GM23338 (cell line): ENCODE results near the gene TENT5C. TPM values are rescaled to one million over a fixed set of nuclear protein-coding genes. Genes with fewer than 3 reads are reported as not detected.

Experiments
- ATAC-seq: fragments of 200-7000 bp; cut with Tn5 transposase; 3 replicates; pipeline ENCODE4 v1.9.1; 2020
- DNase-seq: peaks from one replicate; pipeline ENCODE4 v3.0.0-alpha.2; 2015; ENCODE audit warnings: low spot score
- H2AFZ ChIP-seq: fragments of 200-600 bp; sonication (generic); 2 replicates; pipeline ENCODE4 v1.8.0; 2016; ENCODE audit warnings: antibody characterized with exemption, mild to moderate bottlenecking, moderate library complexity
- H3F3A ChIP-seq: fragments of 200-600 bp; sonication (generic); replicated peaks from 2 replicates; pipeline ENCODE4 v1.8.0; 2017; ENCODE audit warnings: antibody characterized with exemption, mixed run types, low read depth
- H3K27ac ChIP-seq: fragments of 200-600 bp; sonication (generic); 2 replicates; pipeline ENCODE4 v1.6.1; 2016; ENCODE audit warnings: low read depth
- H3K27me3 ChIP-seq: fragments of 200-600 bp; sonication (generic); 2 replicates; pipeline ENCODE4 v1.8.0; 2016; ENCODE audit warnings: mild to moderate bottlenecking, mixed run types, moderate library complexity; ENCODE audit not compliant: insufficient read depth
- H3K36me3 ChIP-seq: fragments of 200-600 bp; sonication (generic); 2 replicates; pipeline ENCODE4 v1.8.0; 2016; ENCODE audit warnings: mild to moderate bottlenecking; ENCODE audit not compliant: insufficient read depth
- H3K4me1 ChIP-seq: fragments of 200-600 bp; sonication (generic); 2 replicates; pipeline ENCODE4 v1.8.0; 2016; ENCODE audit warnings: mild to moderate bottlenecking, moderate library complexity; ENCODE audit not compliant: insufficient read depth
- H3K4me2 ChIP-seq: fragments of 200-600 bp; sonication (generic); 2 replicates; pipeline ENCODE4 v1.7.1; 2017; ENCODE audit warnings: mixed run types
- H3K4me3 ChIP-seq: fragments of 200-600 bp; sonication (generic); 2 replicates; pipeline ENCODE4 v1.6.1; 2016; ENCODE audit warnings: mixed run types
- H3K79me2 ChIP-seq: fragments of 200-600 bp; sonication (generic); replicated peaks from 2 replicates; pipeline ENCODE4 v1.8.0; 2017; ENCODE audit warnings: mild to moderate bottlenecking; ENCODE audit not compliant: insufficient read depth
- H3K9me2 ChIP-seq: fragments of 200-600 bp; sonication (generic); 2 replicates; pipeline ENCODE4 v1.8.0; 2017; ENCODE audit not compliant: insufficient read depth
- H4K20me1 ChIP-seq: fragments of 200-600 bp; sonication (generic); replicated peaks from 2 replicates; pipeline ENCODE4 v1.8.0; 2017; ENCODE audit warnings: mild to moderate bottlenecking; ENCODE audit not compliant: insufficient read depth
- H3K27ac Mint-ChIP-seq: 2 replicates; pipeline ENCODE4 v1.8.0; 2020; ENCODE audit warnings: inconsistent platforms, mild to moderate bottlenecking, moderate library complexity, mixed read lengths
- H3K27me3 Mint-ChIP-seq: 3 replicates; pipeline ENCODE4 v1.8.0; 2022; ENCODE audit warnings: low read depth, mild to moderate bottlenecking, moderate library complexity, mixed read lengths, inconsistent platforms; ENCODE audit not compliant: insufficient read depth, poor library complexity
- H3K36me3 Mint-ChIP-seq: 3 replicates; pipeline ENCODE4 v1.8.0; 2021; ENCODE audit warnings: low read depth, mild to moderate bottlenecking, inconsistent platforms, moderate library complexity, mixed read lengths
- H3K4me1 Mint-ChIP-seq: 3 replicates; pipeline ENCODE4 v1.8.0; 2020; ENCODE audit warnings: mild to moderate bottlenecking, inconsistent platforms, mixed read lengths
- H3K4me3 Mint-ChIP-seq: 3 replicates; pipeline ENCODE4 v1.8.0; 2021; ENCODE audit warnings: moderate library complexity, mild to moderate bottlenecking, inconsistent platforms, mixed read lengths
- H3K9me3 Mint-ChIP-seq: 3 replicates; pipeline ENCODE4 v1.8.0; 2020; ENCODE audit warnings: moderate library complexity, mild to moderate bottlenecking, inconsistent platforms, mixed read lengths
- CREB1 ChIP-seq: fragments of 250-450 bp; sonication (Bioruptor Pico); IDR thresholded peaks from 2 replicates; pipeline ENCODE4 v1.5.0; 2020; ENCODE audit warnings: low read depth, mild to moderate bottlenecking, moderate library complexity
- EZH2 ChIP-seq: fragments of 200-600 bp; sonication (generic); IDR thresholded peaks from one replicate; pipeline ENCODE4 v1.8.0; 2017; ENCODE audit warnings: antibody characterized with exemption, mild to moderate bottlenecking, low read depth; ENCODE audit not compliant: unreplicated experiment
- EZH2phosphoT487 ChIP-seq: fragments of 200-600 bp; sonication (generic); IDR thresholded peaks from one replicate; pipeline ENCODE4 v1.8.1; 2018; ENCODE audit warnings: antibody characterized with exemption; ENCODE audit not compliant: unreplicated experiment
- JUNB ChIP-seq: IDR thresholded peaks from one replicate; pipeline ENCODE4 v1.6.1; 2016; ENCODE audit warnings: antibody characterized with exemption; ENCODE audit not compliant: unreplicated experiment
- NANOG ChIP-seq: IDR thresholded peaks from 2 replicates; pipeline ENCODE4 v1.6.1; 2016; ENCODE audit warnings: antibody characterized with exemption, borderline replicate concordance
- POLR2AphosphoS5 ChIP-seq: IDR thresholded peaks from 2 replicates; pipeline ENCODE4 v1.6.1; 2016; ENCODE audit warnings: antibody characterized with exemption, low read depth
- STAT1 ChIP-seq: IDR thresholded peaks from one replicate; pipeline ENCODE4 v1.6.1; 2016; ENCODE audit warnings: antibody characterized with exemption; ENCODE audit not compliant: unreplicated experiment
- ZNF114 ChIP-seq: fragments of 250-450 bp; sonication (Bioruptor Pico); IDR thresholded peaks from 2 replicates; pipeline ENCODE4 v1.5.0; 2020; ENCODE audit warnings: mild to moderate bottlenecking, moderate library complexity
- ZNF331 ChIP-seq: fragments of 250-450 bp; sonication (Bioruptor Pico); IDR thresholded peaks from 2 replicates; pipeline ENCODE4 v1.5.0; 2020; ENCODE audit warnings: low read depth, mild to moderate bottlenecking, moderate library complexity
- polyA plus RNA-seq: library from polyadenylated mRNA; unstranded; fragments of >200 nt; fragmentation: Nextera tagmentation; extraction: Ambion mirVana; gene quantifications from 2 replicates; pipeline ENCODE4 v1.2.1, GENCODE V29; 2016
- total RNA-seq: library from RNA; depleted of rRNA; stranded (reverse); fragments of >200 nt; shearing (Covaris generic); gene quantifications from 2 replicates; pipeline ENCODE4 v1.2.3, GENCODE V29; 2014
- TF ChIP-seq, protein P1 (sequence below): IDR thresholded peaks from one replicate; pipeline ENCODE4 v1.6.1; 2018; ENCODE audit warnings: antibody characterized with exemption; ENCODE audit not compliant: unreplicated experiment
- TF ChIP-seq, protein P2 (sequence below), 2 experiments: fragments of 200-600 bp in 1 of 2; sonication (generic) in 1 of 2; conservative IDR thresholded peaks; 2 replicates each; pipeline versions ENCODE4 v1.5.1 to v1.6.1; 2016 to 2017; ENCODE audit warnings: antibody characterized with exemption in 2 of 2, low read depth in 2 of 2, mild to moderate bottlenecking in 2 of 2, moderate library complexity in 1 of 2
- TF ChIP-seq, protein P3 (sequence below): fragments of 250-450 bp; sonication (Bioruptor Pico); IDR thresholded peaks from 2 replicates; pipeline ENCODE4 v1.5.0; 2020; ENCODE audit warnings: mild to moderate bottlenecking, moderate library complexity
- TF ChIP-seq, protein P4 (sequence below): IDR thresholded peaks from 2 replicates; pipeline ENCODE4 v1.6.1; 2016; ENCODE audit warnings: antibody characterized with exemption

TENT5C gene
- total and polyA plus RNA-seq, 2 experiments from 2014 or later = 0.23 to 0.80 TPM

DNA sequence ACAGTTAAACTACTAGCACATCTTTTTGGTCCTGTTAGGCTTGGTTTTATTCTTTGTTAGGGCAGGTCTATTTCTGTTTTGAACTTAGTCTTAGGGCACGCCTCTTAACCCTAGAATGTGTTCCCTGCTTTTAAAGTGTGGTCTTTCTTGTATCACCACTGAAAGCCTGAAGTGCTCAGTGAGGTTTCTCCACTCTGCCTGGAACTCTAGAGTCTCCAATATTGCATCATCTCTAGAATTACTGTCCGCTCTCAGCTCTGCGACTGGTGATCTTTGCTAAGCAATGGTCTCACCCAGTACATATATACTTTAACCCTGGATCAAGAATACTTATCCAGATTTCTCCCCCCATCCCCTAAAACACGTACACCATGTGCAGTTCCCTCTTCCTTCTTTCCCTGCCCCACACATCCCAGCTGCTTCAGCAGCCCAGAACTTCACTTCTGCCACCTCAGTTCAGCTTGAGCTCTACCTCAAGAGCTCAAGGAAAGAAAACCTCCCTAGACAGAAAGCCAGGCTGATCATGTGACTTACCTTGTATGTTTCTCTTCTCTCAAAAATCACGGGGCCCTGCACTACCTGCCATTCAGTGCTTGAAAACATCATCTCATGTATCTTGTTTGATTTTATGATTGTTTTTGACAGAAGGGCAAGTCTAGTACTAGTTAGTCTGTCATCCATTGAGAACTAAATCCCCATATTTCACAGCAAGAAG lies 59.9 kb downstream of the TENT5C start:
- Histone ChIP-seq H3K4me3 (no peak overlapping the region), H3K9me2 (peaks cover 23% of the 10 kb centered on the region), H3K4me2 (no peak overlapping the region), H3F3A (no peaks in the 10 kb centered on the region), H3K27me3 (no peaks in the 10 kb centered on the region), H4K20me1 (no peaks in the 10 kb centered on the region), H3K36me3 (no peaks in the 10 kb centered on the region), H3K4me1 (peaks cover 5% of the 10 kb centered on the region; the same call in 1 of the 2 replicates), H3K27ac (no peak overlapping the region), H3K79me2 (no peaks in the 10 kb centered on the region), H2AFZ (no peak overlapping the region)
- Mint-ChIP-seq H3K9me3 (peaks cover 18% of the 10 kb centered on the region; the same call in 2 of the 3 replicates), H3K4me3 (no peak overlapping the region), H3K4me1 (peaks cover 17% of the 10 kb centered on the region), H3K36me3 (peaks cover 10% of the 10 kb centered on the region), H3K27me3 (no peaks in the 10 kb centered on the region), H3K27ac (no peak overlapping the region)
- DNase-seq (no peak), ATAC-seq (no peak)
- no peak for TF ChIP-seq POLR2AphosphoS5
- no peak for TF ChIP-seq ZNF114
- no peak for TF ChIP-seq NANOG
- no peak for TF ChIP-seq STAT1
- no peak for TF ChIP-seq ZNF331 (CRISPR knock-in tag)
- TF ChIP-seq, protein P1, sequence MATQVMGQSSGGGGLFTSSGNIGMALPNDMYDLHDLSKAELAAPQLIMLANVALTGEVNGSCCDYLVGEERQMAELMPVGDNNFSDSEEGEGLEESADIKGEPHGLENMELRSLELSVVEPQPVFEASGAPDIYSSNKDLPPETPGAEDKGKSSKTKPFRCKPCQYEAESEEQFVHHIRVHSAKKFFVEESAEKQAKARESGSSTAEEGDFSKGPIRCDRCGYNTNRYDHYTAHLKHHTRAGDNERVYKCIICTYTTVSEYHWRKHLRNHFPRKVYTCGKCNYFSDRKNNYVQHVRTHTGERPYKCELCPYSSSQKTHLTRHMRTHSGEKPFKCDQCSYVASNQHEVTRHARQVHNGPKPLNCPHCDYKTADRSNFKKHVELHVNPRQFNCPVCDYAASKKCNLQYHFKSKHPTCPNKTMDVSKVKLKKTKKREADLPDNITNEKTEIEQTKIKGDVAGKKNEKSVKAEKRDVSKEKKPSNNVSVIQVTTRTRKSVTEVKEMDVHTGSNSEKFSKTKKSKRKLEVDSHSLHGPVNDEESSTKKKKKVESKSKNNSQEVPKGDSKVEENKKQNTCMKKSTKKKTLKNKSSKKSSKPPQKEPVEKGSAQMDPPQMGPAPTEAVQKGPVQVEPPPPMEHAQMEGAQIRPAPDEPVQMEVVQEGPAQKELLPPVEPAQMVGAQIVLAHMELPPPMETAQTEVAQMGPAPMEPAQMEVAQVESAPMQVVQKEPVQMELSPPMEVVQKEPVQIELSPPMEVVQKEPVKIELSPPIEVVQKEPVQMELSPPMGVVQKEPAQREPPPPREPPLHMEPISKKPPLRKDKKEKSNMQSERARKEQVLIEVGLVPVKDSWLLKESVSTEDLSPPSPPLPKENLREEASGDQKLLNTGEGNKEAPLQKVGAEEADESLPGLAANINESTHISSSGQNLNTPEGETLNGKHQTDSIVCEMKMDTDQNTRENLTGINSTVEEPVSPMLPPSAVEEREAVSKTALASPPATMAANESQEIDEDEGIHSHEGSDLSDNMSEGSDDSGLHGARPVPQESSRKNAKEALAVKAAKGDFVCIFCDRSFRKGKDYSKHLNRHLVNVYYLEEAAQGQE = no peak
- TF ChIP-seq, protein P2, sequence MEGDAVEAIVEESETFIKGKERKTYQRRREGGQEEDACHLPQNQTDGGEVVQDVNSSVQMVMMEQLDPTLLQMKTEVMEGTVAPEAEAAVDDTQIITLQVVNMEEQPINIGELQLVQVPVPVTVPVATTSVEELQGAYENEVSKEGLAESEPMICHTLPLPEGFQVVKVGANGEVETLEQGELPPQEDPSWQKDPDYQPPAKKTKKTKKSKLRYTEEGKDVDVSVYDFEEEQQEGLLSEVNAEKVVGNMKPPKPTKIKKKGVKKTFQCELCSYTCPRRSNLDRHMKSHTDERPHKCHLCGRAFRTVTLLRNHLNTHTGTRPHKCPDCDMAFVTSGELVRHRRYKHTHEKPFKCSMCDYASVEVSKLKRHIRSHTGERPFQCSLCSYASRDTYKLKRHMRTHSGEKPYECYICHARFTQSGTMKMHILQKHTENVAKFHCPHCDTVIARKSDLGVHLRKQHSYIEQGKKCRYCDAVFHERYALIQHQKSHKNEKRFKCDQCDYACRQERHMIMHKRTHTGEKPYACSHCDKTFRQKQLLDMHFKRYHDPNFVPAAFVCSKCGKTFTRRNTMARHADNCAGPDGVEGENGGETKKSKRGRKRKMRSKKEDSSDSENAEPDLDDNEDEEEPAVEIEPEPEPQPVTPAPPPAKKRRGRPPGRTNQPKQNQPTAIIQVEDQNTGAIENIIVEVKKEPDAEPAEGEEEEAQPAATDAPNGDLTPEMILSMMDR (conservative IDR thresholded peaks at IDR 0.05; ENCODE audit: low read depth in 2 of 2) = no peak
- TF ChIP-seq JUNB = no peak
- TF ChIP-seq, protein P3, sequence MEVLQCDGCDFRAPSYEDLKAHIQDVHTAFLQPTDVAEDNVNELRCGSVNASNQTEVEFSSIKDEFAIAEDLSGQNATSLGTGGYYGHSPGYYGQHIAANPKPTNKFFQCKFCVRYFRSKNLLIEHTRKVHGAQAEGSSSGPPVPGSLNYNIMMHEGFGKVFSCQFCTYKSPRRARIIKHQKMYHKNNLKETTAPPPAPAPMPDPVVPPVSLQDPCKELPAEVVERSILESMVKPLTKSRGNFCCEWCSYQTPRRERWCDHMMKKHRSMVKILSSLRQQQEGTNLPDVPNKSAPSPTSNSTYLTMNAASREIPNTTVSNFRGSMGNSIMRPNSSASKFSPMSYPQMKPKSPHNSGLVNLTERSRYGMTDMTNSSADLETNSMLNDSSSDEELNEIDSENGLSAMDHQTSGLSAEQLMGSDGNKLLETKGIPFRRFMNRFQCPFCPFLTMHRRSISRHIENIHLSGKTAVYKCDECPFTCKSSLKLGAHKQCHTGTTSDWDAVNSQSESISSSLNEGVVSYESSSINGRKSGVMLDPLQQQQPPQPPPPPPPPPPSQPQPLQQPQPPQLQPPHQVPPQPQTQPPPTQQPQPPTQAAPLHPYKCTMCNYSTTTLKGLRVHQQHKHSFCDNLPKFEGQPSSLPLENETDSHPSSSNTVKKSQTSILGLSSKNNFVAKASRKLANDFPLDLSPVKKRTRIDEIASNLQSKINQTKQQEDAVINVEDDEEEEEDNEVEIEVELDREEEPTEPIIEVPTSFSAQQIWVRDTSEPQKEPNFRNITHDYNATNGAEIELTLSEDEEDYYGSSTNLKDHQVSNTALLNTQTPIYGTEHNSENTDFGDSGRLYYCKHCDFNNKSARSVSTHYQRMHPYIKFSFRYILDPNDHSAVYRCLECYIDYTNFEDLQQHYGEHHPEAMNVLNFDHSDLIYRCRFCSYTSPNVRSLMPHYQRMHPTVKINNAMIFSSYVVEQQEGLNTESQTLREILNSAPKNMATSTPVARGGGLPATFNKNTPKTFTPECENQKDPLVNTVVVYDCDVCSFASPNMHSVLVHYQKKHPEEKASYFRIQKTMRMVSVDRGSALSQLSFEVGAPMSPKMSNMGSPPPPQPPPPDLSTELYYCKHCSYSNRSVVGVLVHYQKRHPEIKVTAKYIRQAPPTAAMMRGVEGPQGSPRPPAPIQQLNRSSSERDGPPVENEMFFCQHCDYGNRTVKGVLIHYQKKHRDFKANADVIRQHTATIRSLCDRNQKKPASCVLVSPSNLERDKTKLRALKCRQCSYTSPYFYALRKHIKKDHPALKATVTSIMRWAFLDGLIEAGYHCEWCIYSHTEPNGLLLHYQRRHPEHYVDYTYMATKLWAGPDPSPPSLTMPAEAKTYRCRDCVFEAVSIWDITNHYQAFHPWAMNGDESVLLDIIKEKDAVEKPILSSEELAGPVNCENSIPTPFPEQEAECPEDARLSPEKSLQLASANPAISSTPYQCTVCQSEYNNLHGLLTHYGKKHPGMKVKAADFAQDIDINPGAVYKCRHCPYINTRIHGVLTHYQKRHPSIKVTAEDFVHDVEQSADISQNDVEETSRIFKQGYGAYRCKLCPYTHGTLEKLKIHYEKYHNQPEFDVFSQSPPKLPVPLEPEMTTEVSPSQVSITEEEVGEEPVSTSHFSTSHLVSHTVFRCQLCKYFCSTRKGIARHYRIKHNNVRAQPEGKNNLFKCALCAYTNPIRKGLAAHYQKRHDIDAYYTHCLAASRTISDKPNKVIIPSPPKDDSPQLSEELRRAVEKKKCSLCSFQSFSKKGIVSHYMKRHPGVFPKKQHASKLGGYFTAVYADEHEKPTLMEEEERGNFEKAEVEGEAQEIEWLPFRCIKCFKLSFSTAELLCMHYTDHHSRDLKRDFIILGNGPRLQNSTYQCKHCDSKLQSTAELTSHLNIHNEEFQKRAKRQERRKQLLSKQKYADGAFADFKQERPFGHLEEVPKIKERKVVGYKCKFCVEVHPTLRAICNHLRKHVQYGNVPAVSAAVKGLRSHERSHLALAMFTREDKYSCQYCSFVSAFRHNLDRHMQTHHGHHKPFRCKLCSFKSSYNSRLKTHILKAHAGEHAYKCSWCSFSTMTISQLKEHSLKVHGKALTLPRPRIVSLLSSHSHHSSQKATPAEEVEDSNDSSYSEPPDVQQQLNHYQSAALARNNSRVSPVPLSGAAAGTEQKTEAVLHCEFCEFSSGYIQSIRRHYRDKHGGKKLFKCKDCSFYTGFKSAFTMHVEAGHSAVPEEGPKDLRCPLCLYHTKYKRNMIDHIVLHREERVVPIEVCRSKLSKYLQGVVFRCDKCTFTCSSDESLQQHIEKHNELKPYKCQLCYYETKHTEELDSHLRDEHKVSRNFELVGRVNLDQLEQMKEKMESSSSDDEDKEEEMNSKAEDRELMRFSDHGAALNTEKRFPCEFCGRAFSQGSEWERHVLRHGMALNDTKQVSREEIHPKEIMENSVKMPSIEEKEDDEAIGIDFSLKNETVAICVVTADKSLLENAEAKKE (CRISPR knock-in tag) = no peak
- TF ChIP-seq, protein P4, sequence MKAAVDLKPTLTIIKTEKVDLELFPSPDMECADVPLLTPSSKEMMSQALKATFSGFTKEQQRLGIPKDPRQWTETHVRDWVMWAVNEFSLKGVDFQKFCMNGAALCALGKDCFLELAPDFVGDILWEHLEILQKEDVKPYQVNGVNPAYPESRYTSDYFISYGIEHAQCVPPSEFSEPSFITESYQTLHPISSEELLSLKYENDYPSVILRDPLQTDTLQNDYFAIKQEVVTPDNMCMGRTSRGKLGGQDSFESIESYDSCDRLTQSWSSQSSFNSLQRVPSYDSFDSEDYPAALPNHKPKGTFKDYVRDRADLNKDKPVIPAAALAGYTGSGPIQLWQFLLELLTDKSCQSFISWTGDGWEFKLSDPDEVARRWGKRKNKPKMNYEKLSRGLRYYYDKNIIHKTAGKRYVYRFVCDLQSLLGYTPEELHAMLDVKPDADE = no peak
- no peak for TF ChIP-seq CREB1
- TF ChIP-seq EZH2phosphoT487 = no peak
- TF ChIP-seq EZH2 = no peak
